Measurements from ENCODE around the gene KCNT1.

The KCNT1 gene

DNA sequence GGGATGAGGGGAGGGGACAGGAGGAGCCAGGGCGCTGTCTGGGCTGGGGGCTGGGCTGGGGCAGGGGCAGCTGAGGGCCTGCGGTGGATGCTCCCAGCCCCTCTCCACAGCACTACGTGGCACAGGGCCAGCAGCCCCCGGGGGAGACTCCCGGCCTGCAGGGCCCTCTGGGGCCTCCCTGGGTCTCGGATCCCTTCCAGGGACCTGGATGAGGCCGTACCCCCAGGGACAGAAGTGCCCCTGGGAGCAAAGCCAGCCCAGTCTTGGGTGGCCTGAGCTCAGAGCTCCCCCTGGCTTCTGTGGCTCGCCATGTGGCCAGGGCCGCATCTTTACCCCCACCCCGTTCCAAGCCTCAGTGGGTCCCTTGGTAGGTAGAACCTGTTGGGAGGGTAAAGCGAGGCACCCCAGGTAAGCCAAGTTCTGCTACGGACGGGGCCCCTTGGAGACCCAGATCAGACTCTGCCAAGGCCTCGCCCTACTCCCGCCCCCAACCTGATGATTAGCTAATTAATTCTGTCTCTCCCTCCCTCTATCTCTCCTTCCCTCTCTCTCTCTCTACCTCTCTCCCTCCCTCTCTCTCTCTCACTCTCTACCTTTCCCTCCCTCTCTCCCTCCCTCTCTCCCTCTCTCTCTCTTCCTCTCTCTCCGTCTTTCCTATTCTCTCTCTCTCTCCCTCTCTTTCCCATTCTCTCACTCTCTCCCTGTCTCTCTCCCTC is 24.3 kb downstream of the KCNT1 start:
- no peak for DNase-seq (ENCODE audit: low spot score)

- no peak for DNase-seq (ENCODE audit: low spot score)
Measured at GRCh38 chr9:135727257-135727875, 25.4 kb downstream of the KCNT1 start.

GRCh38 chr9:135728436-135729110 is 26.6 kb downstream of the KCNT1 start:
- no peak for DNase-seq (ENCODE audit: low spot score)

GRCh38 chr9:135729480-135729879 is 27.5 kb downstream of the KCNT1 start:
- DNase-seq (ENCODE audit: low spot score): no peak

GRCh38 chr9:135731454-135731853 is 29.5 kb downstream of the KCNT1 start:
- no peak for DNase-seq (ENCODE audit: low spot score)

GRCh38 chr9:135732569-135733257 is 30.7 kb downstream of the KCNT1 start:
- DNase-seq (ENCODE audit: low spot score): no peak

- no peak for DNase-seq (ENCODE audit: low spot score)
Measured at GRCh38 chr9:135734616-135735144, 32.7 kb downstream of the KCNT1 start.

- no peak for DNase-seq (ENCODE audit: low spot score)
Measured at GRCh38 chr9:135736272-135736978, 34.4 kb downstream of the KCNT1 start.

DNA sequence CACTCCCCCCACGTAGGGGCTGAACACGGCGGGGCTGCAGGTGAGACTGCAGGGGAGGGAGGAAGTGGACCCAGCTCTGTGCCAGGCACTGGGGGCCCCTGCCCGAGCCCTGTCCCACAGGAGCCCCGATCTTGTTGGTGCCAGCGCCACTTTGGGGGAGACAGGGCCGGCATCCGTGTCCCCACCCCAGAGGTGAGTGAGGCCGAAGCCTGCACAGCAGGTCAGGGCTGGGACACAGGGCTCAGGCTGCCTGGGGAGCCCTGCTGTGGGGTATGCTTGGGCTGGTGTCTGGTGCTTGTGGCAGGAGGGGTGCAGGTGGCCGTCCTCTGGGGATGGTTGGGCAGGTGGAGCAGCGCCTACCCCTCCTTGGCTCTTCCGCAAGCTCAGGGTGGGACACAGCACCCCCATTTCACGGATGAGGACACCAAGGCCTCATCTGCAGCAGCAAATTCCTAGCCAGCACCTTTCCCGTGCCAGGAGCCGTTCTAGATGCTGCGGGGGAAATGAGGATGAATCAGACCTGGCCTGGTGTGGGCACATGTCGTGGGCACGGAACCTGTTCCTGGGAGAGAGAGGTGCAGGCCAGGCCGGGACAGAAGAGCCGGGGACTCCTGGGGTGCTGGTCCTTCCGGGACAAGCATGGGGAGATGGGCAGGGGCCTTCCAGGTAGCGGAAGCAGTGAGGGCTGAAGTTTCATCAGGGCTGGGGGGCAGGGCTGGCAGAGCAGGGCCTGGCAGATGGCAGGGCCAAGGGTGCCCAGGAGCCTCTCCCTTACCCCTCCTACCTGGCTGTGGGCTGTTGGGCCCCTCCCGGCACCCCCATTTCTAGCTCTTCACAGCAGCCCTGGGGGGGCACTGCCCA is 35.2 kb downstream of the KCNT1 start:
- no peak for DNase-seq (ENCODE audit: low spot score)

DNA sequence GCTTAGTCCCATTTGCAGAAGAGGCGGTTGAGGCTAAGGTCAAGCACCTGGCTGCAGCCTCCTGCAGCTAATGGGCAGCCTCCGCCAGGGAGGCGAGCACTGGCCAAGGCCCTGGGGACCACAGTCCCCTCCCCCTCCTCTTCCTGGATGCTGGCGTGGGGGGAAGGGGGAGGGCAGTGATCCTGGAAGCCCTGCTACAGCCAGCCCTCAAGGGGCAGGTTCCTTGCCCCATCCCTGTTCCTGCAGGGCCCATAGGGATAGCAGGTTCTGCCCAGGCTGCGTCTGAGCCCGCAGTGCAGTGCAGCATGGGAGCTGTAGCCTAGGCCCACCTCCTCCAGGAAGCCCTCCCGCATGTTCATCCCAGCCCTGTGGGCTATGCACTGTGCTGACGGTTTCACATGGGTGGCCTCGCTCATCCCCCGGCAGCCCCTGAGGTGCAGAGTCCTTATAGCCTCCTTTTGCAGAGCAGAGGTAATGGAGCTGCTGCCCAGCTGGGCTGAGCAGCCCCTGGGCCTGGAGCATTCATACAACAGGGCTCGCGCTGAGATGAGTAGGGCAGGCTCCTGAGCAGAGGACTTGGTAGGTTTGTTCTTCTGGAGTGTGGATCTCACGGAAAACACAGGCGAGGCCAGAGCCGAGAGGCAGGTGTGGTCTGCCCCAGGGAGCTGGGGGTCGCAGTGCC is 36.0 kb downstream of the KCNT1 start:
- DNase-seq (ENCODE audit: low spot score): no peak

GRCh38 chr9:135739271-135740220 is 37.6 kb downstream of the KCNT1 start:
- DNase-seq (ENCODE audit: low spot score): no peak

- no peak for DNase-seq (ENCODE audit: low spot score)
Measured at GRCh38 chr9:135741276-135742219, 39.6 kb downstream of the KCNT1 start.

- DNase-seq (ENCODE audit: low spot score): no peak
Measured at GRCh38 chr9:135743021-135743420, 41.0 kb downstream of the KCNT1 start.

- no peak for DNase-seq (ENCODE audit: low spot score)
Measured at GRCh38 chr9:135743546-135744332, 41.8 kb downstream of the KCNT1 start.

DNA sequence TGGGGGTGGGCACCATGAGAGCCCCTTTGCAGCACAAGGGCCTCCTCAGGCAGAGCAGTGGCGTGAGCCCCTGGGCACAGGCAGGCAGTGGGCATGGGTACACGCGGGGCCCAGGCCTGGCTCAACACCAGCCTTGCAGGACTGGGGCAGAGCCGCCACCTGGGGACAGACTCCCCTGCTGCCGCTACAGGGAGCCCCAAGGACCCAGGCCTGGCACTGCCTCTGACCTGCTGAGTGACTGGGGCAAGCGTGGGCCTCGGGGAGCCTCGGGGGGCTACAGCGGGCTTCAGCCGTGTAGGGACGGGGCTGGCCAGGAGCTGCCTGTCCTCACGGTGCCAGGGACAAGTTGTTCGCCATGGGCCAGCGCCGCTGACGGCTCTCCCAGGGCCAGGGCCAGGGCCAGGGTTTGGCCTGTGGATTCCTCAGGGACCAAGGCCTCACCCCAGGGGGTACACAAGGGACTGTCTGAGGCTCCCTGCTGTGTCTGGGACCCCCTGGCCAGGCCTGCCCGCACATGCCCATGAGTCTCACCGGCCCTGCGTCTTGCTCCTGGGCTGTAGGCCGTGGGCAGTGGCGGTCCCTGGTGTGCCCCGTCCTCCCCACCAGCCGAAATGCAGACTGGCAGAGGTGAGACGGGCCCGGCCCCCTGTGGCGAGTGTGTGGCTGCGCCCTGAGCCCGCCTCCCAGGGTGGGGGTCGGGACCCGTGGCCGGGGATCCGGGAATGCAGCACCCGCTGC is 42.5 kb downstream of the KCNT1 start:
- no peak for DNase-seq (ENCODE audit: low spot score)

DNA sequence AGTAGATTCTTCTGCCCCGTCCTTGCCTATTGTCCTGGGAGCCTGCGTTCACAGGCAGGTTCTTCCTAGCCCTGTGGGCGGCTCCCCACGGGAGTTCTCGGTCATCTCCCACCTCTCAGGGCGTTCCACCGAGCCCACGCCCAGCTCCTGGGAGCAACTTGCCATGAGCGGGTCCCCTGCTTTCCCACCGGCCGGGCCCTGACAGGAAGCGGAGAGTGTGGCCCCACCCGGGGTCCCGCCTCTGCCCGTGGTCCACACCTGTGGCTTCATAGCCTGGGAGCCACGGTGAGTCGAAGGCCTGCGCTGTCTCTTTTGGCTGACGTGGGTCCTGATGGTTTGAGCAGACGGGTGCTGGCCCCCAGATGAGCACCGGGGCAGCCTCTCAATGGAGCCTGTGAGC is 43.2 kb downstream of the KCNT1 start:
- DNase-seq (ENCODE audit: low spot score): no peak

All from AG08396 (cell line).